ENCODE measurements around the gene HAPSTR1. TPM values are rescaled to one million over a fixed set of nuclear protein-coding genes. Genes with fewer than 3 reads are reported as not detected.

The HAPSTR1 gene
- total and polyA plus RNA-seq, 2 of the 4 experiments (the other 2 are of a cell fraction) = 22.2 to 56.5 TPM

GRCh38 chr16:9122342-9122741 is 30.9 kb downstream of the HAPSTR1 start:
- H2BK120ac ChIP-seq (ENCODE audit: low read depth, low read length) = no peak overlapping the region
- intact Hi-C loops (cut with micrococcal nuclease) = no loop called here
- no peak overlapping the region for H2AK9ac ChIP-seq (replicated peaks; ENCODE audit: low read depth, low read length, poor library complexity)
- no peak overlapping the region for H3K9ac ChIP-seq (ENCODE audit: low read depth, low read length)
- H4K20me1 ChIP-seq (ENCODE audit: insufficient read depth, low read length) = peaks cover 80% of the 10 kb centered on the region
- H2BK5ac ChIP-seq (ENCODE audit: low read depth, low read length, poor library complexity, severe bottlenecking) = no peak overlapping the region
- dilution Hi-C loops (cut with HindIII; ENCODE audit: low sequenced_read_pairs, unreplicated experiment) = no loop called here
- in situ Hi-C loops (cut with MboI; ENCODE audit: low sequenced_read_pairs) = loop anchor here (25.0 kb wide), 1 partner anchor 1815 kb away; the partner anchor contains the start of genes CLEC16A and DEXI
- BruUV-seq (replicated peaks) = no TSS peak
- no peak overlapping the region for H3K18ac ChIP-seq (ENCODE audit: low read depth, low read length)
- H3K4ac ChIP-seq (ENCODE audit: low read depth, low read length) = no peak overlapping the region
- no peak overlapping the region for H3K4me3 ChIP-seq (ENCODE audit: insufficient read depth, low read depth, low read length)
- no peak overlapping the region for H3K27ac ChIP-seq (ENCODE audit: insufficient read depth, low read length)
- H2AK5ac ChIP-seq (ENCODE audit: low read depth, low read length) = no peak overlapping the region
- peaks cover 11% of the 10 kb centered on the region for H3K4me1 ChIP-seq (ENCODE audit: control insufficient read depth, insufficient read depth, low read length)
- no peak for DNase-seq
- no peaks in the 10 kb centered on the region for H3K27me3 ChIP-seq (ENCODE audit: control insufficient read depth, insufficient read depth, low read length)
- no peak overlapping the region for H2BK20ac ChIP-seq (ENCODE audit: low read depth, low read length)
- CTCF ChIA-PET = no interaction called here
- peaks cover 40 to 85% of the 10 kb centered on the region in 2 experiments for H3K79me1 ChIP-seq (ENCODE audit: low read depth in 1 of 2, low read length in 2 of 2)
- H2AFZ ChIP-seq (replicated peaks; ENCODE audit: low read length, poor library complexity) = no peak overlapping the region
- peaks cover 25% of the 10 kb centered on the region for H3K9me1 ChIP-seq (ENCODE audit: insufficient read depth, low read length)
- H4K91ac ChIP-seq (ENCODE audit: insufficient read depth, low read depth, low read length) = no peak overlapping the region
- no CpG with 5 or more reads among the region's 5 CpGs for WGBS, 2 experiments (ENCODE audit: extremely low coverage in 2 of 2, insufficient read length in 1 of 2)
- H4K8ac ChIP-seq (ENCODE audit: low read depth in 2 of 2, low read length in 2 of 2) = no peak overlapping the region
- H3K36me3 ChIP-seq (ENCODE audit: control insufficient read depth, insufficient read depth, low read length) = peaks cover 32% of the 10 kb centered on the region
- POLR2A ChIA-PET (ENCODE audit: unreplicated experiment) = no interaction called here
- H3K4me2 ChIP-seq (ENCODE audit: low read depth, low read length) = no peak overlapping the region
- H3K14ac ChIP-seq (replicated peaks; ENCODE audit: low read depth, low read length) = no peak overlapping the region
- TF ChIP-seq CTCF (conservative IDR thresholded peaks at IDR 0.05; ENCODE audit: low read depth, low read length) = no peak
- TF ChIP-seq CEBPB (IDR thresholded peaks at IDR 0.05; ENCODE audit: low read depth, low read length) = no peak
- TF ChIP-seq ELK1 (IDR thresholded peaks at IDR 0.05; ENCODE audit: borderline replicate concordance, low read depth, low read length) = no peak
- no peak for TF ChIP-seq RFX5 (IDR thresholded peaks at IDR 0.05; ENCODE audit: low read depth, low read length)
- no peak for TF ChIP-seq NFE2L2 (IDR thresholded peaks at IDR 0.05; ENCODE audit: low read depth, low read length)
- no peak for TF ChIP-seq USF2 (IDR thresholded peaks at IDR 0.05; ENCODE audit: low read depth, low read length)
- TF ChIP-seq BHLHE40 (IDR thresholded peaks at IDR 0.05; ENCODE audit: low read depth, low read length) = no peak
- TF ChIP-seq CHD1 (IDR thresholded peaks at IDR 0.05; ENCODE audit: low read depth, low read length) = no peak
- TF ChIP-seq RAD21 (IDR thresholded peaks at IDR 0.05; ENCODE audit: low read length) = no peak
- TF ChIP-seq RCOR1 (IDR thresholded peaks at IDR 0.05; ENCODE audit: insufficient replicate concordance, low read length) = no peak
- TF ChIP-seq POLR2A (IDR thresholded peaks at IDR 0.05; ENCODE audit: low read depth, low read length) = no peak
- TF ChIP-seq MAZ (IDR thresholded peaks at IDR 0.05; ENCODE audit: borderline replicate concordance, low read depth, low read length) = no peak
- TF ChIP-seq MAFK (IDR thresholded peaks at IDR 0.05; ENCODE audit: low read depth, low read length) = no peak
- no peak for TF ChIP-seq MXI1 (IDR thresholded peaks at IDR 0.05; ENCODE audit: borderline replicate concordance, low read depth, low read length)
- TF ChIP-seq SMC3 (IDR thresholded peaks at IDR 0.05; ENCODE audit: low read depth, low read length) = no peak
- no peak for TF ChIP-seq FOS (IDR thresholded peaks at IDR 0.05; ENCODE audit: low read depth, low read length)
- ATAC-seq (ENCODE audit: low read depth) = no peak
- no peak overlapping the region for H3K23ac ChIP-seq (ENCODE audit: low read depth, low read length)
- no peak overlapping the region for H2BK15ac ChIP-seq (ENCODE audit: low read depth, low read length)
- H4K5ac ChIP-seq (ENCODE audit: low read depth, low read length) = no peak overlapping the region
- no peaks in the 10 kb centered on the region for H3K9me3 ChIP-seq (ENCODE audit: control insufficient read depth, insufficient read depth, low read length)
- H3K56ac ChIP-seq (ENCODE audit: extremely low read depth, insufficient read depth, low read length) = no peak overlapping the region

Measured in IMR-90 (cell line).